DOHH2 (cell line): Measurements from ENCODE around the gene RUNDC3A.

Experiments
- EZH2phosphoT487 ChIP-seq: fragments of 200-600 bp; sonication (generic); IDR thresholded peaks from 2 replicates; pipeline ENCODE4 v1.6.1; 2017; ENCODE audit warnings: borderline replicate concordance, mild to moderate bottlenecking, antibody characterized with exemption, low read length, moderate library complexity, mixed read lengths
- TF ChIP-seq, protein P1 (sequence below): fragments of 200-600 bp; sonication (generic); IDR thresholded peaks from one replicate; pipeline ENCODE4 v1.5.1; 2014; ENCODE audit warnings: antibody characterized with exemption, mild to moderate bottlenecking, low read depth, low read length; ENCODE audit not compliant: poor library complexity, severe bottlenecking

DNA sequence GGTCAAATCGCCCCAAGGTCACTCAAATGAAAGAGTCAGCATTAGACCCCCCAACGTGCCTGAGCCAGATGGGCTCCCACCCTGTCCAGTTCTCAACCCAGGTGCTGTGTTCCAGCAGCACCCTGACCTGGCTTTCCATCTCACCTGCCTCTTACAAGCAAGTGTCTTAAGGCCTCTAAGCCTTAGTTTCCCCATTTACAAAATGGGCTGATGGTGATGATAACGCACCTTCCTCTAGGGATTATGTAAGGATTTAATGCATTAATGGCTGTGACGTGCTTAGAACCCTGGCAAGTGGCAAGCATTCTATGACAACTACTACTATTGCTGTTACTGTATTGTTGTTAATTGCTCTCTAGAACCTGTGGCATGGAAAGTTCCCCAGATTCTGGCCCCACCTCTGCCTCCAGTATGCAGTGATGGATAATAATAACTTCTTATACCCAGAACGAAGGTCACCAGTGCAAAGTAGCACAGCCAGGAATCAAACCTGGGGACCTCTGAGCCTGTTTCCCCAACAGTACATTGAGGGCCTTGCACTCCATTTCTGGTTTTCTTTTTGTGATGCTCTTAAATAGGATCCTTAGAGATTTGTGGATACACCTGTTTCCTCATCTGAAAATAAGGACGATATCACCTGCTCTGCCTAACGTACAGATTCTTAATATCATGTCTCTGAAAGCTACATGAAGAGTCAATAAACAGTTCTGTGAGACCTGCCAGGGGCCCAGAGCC lies 19.5 kb downstream of the RUNDC3A start:
- TF ChIP-seq, protein P1, sequence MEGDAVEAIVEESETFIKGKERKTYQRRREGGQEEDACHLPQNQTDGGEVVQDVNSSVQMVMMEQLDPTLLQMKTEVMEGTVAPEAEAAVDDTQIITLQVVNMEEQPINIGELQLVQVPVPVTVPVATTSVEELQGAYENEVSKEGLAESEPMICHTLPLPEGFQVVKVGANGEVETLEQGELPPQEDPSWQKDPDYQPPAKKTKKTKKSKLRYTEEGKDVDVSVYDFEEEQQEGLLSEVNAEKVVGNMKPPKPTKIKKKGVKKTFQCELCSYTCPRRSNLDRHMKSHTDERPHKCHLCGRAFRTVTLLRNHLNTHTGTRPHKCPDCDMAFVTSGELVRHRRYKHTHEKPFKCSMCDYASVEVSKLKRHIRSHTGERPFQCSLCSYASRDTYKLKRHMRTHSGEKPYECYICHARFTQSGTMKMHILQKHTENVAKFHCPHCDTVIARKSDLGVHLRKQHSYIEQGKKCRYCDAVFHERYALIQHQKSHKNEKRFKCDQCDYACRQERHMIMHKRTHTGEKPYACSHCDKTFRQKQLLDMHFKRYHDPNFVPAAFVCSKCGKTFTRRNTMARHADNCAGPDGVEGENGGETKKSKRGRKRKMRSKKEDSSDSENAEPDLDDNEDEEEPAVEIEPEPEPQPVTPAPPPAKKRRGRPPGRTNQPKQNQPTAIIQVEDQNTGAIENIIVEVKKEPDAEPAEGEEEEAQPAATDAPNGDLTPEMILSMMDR: no peak
- no peak for TF ChIP-seq EZH2phosphoT487
